ENCODE results near the gene ZNF732.
"Not testable (repeated sequence)": the region's sequence is repeated elsewhere in the genome, so short reads cannot be mapped to it uniquely, and the experiment has no call there.

Gene ZNF732

GRCh38 chr4:253936-254756, 51.1 kb downstream of the ZNF732 start:
- no peak for DNase-seq

DNA sequence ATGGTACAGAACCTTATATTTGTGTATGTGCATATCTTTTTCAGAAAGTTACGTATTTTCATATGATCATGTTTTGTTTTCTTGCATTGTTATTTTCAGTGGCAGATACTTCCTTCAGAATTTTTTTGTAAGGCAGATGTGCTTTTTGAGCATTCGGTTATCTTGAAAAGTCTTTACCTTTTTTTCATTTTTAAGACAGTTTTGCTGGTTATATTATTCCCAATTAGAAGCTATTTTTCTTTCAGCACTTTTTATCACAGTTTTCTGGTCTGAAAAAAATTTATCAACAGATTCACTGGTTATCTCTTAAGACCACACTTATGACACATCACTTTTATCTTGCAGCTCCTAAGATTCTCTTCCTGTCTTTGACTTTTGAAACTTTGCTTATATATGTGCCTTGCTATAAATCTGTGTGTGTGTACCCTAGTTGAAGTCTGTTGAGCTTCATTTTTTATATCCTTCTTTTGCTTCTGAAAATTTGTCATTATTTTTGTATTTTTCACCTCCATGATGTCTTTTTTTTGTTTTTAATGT, 53.1 kb downstream of the ZNF732 start:
- no peak for DNase-seq

DNA sequence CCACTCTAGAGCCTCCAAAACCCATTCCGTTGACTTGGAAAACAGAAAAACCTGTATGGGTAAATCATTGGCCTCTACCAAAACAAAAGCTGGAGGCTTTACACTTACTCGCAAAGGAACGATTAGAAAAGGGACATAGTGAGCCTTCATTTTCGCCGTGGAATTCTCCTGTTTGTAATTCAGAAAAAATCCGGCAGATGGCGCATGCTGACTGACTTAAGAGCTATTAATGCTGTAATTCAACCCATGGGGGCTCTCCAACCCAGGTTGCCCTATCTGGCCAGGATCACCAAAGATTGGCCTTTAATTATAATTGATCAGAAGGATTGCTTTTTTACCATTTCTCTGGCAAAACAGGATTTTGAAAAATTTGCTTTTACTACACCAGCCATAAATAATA, 60.8 kb downstream of the ZNF732 start:
- DNase-seq, result no peak

DNA sequence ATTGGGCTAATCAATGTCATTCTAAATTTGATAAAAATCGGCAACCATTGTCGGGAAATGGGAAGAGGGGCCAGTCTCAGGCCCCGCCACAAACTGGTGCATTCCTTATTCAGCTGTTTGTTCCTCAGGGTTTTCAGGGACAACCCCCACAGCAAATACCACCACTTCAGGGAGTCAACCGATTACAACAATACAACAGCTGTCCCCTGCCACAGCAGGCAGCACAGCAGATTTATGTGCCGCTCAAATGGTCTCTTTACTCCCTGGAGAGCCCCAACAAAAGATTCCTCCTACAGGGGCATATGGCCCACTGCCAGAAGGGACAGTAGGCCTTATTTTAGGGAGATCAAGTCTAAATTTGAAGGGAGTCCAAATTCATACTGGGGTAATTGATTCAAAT, 61.8 kb downstream of the ZNF732 start:
- no peak for DNase-seq

DNA sequence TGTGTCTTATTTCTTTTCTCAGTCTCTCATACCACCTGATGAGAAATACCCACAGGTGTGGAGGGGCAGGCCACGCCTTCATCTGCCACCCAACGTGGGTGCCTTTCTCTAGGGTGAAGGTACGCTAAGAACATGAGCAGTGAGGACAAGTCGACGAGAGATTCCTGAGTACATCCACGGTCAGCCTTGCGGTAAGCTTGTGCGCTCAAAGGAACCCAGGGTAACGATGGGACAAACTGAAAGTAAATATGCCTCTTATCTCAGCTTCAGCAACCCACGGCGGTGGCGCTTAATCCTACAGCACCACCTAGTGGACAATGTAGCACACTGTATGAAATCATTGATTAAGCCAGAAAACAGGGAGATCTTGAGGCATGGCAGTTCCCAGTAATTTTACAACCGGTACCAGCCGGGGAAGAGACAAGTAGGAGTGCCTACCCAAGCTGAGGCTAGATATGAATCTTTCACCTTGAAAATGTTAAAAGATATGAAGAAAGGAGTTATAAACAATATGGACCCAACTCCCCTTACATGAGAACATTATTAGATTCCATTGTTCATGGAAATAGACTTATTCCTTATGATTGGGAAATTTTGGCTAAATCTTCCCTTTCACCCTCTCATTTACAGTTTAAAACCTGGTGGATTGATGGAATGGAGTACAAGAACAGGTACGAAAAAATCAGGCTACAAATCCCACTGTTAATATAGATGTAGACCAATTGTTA, 63.0 kb downstream of the ZNF732 start:
- DNase-seq, result peak; percentile 64 to 69

DNA sequence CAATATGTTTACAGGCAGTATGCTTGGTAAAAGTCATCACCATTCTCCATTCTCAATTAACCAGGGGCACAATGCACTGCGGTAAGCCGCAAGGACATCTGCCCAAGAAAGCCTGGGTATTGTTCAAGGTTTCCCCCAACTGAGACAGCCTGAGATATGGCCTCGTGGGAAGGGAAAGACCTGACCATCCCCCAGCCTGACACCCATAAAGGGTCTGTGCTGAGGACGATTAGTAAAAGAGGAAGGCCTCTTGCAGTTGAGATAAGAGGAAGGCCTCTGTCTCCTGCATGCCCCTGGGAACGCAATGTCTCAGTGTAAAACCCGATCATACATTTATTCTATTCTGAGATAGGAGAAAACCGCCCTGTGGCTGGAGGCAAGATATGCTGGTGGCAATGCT, 63.9 kb downstream of the ZNF732 start:
- DNase-seq, result not testable (repeated sequence)

DNA sequence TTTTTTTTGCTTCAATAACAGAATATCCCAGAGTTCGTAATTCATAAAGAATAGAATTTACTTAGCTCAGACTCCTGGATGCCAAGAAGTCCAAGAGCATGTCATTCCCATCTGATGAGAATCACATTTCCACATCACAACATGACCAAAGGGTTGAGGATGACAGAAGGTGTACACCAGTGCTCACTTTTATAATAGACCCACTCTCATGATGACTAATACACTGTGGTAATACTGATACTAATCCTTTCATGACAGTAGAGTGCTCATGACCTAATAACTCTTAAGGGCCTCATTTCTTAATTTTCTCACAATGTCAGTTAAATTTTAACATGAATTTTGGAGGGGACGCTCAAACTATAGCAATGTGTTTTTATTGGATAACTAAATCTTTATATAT, 69.2 kb downstream of the ZNF732 start:
- DNase-seq, result no peak

DNA sequence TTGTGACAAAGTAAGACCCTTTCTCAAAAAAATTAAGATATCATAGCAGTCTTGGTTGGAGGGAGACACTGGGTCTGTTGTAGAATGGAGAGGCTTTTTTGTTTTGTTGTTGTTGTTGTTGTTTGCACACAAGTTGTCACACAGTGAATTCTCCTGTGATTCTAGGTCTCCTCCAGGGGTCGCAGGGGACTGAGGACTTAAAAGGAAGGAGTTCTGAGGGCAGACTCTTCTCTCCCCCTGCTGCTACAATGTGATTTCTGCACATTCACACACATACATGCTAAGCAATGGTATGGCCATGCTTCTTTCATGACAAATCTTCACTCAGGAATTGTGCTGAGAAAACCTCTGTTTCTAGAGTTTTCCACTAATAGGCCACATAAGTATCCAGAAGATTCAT, 71.1 kb downstream of the ZNF732 start:
- DNase-seq, result no peak

DNA sequence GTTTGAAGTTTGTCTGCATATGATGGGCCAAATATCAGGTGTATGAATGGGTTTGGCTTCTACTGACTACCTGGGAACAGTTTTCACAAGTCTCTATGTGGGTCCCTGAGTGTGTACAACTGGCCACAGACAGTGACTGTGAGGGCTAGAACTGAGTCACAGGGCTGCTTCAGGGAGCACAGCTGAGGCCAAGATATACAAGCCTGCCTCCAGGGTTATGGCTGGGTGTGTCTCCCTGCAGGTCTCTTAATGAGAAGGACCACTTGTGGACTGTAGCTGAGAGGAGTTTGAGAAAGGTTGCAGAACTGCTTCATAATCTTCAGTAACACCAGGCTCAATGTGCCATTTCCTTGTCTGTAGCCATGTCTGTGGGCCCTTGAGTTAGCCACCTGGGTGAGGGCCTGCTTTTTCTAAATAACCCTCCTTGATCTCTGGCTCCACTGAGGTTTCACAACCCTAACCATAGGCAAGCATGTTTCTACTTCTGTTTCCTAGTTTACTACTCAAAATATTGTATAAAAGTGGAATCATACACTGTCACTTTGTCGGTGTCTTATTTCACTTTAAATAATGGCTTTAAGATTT, 81.3 kb downstream of the ZNF732 start:
- no peak for DNase-seq

All from hippocampal formation (tissue), 2 donors.